ENCODE measurements around the gene PLXND1.

The PLXND1 gene

DNA sequence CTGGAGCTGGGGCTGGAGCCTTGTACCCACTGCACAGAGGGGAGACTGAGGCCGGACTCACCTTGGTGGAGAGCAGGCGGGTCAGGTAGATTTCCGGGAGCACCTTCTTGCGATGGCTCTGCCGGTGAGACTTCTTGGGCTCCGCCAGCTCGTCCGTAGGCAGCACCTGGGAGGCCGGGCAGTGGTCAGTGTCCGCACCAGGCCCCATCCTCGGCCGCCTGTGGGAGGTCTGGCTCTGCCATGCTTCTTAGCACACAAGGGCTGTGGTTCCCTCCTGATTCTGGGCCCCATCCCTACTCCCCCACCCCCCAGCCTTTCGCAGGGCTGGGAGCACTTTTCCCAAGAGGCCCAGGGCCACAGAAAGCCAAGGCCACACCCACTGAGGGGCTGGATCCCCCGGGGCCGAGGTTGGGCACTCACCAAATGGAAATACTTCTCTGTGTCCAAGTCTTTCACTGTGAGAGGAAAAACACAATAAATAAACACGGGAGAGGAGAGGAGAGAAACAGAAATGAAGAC, 46.1 kb downstream of the PLXND1 start:
- Histone ChIP-seq H3K4me3 (peak overlapping the region; percentile 55), H3K9ac (ENCODE audit: insufficient read length) (peak overlapping the region; percentile 59), H3K9me3 (ENCODE audit: low read depth, low read length) (no peaks in the 10 kb centered on the region), H3K27ac (peak overlapping the region; percentile 76), H3K36me3 (ENCODE audit: insufficient read depth, low read length) (peaks cover 62% of the 10 kb centered on the region)
- TF ChIP-seq POLR2AphosphoS5 (IDR thresholded peaks at IDR 0.05; ENCODE audit: borderline replicate concordance, low read depth, low read length) (no peak), FOXP2 (optimal IDR thresholded peaks at IDR 0.05; ENCODE audit: control extremely low read depth, extremely low read length, insufficient read depth) (no peak), EZH2 (IDR thresholded peaks at IDR 0.05) (no peak)
- peak; percentile 20 for DNase-seq (ENCODE audit: low read depth, low spot score)

DNA sequence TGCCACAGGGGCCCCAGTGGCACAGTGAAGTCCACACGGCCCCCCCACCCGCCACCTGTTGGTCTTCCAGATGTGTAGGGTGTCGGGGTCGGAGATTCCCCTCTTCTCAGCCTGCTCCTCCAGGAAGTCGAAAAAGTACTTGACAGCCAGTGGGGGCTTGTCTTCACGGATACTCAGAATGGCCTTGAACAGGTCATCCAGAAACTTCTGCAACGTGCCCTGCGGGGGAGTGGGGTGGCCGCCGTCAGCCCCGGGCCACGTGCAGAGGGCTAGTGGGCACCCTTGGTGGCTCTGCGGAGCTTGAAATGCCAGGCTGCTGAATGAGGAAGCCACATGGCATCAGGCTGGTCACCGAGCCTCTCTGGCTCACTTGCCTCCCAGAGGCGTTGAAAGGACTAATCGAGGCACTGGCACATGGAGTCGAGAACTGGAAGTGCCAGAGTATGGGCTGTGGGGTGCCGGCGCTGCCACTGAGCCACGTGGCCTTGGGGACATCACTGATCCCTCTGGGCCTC, 46.9 kb downstream of the PLXND1 start:
- Histone ChIP-seq H3K9me3 (ENCODE audit: low read depth, low read length) (no peaks in the 10 kb centered on the region), H3K4me3 (peak overlapping the region; percentile 55), H3K9ac (ENCODE audit: insufficient read length) (peak overlapping the region; percentile 59), H3K36me3 (ENCODE audit: insufficient read depth, low read length) (peaks cover 62% of the 10 kb centered on the region), H3K27ac (peak overlapping the region; percentile 76)
- TF ChIP-seq EZH2 (IDR thresholded peaks at IDR 0.05) = no peak
- TF ChIP-seq FOXP2 (optimal IDR thresholded peaks at IDR 0.05; ENCODE audit: control extremely low read depth, extremely low read length, insufficient read depth) = no peak
- no peak for TF ChIP-seq POLR2AphosphoS5 (IDR thresholded peaks at IDR 0.05; ENCODE audit: borderline replicate concordance, low read depth, low read length)
- DNase-seq (ENCODE audit: low read depth, low spot score) = no peak

DNA sequence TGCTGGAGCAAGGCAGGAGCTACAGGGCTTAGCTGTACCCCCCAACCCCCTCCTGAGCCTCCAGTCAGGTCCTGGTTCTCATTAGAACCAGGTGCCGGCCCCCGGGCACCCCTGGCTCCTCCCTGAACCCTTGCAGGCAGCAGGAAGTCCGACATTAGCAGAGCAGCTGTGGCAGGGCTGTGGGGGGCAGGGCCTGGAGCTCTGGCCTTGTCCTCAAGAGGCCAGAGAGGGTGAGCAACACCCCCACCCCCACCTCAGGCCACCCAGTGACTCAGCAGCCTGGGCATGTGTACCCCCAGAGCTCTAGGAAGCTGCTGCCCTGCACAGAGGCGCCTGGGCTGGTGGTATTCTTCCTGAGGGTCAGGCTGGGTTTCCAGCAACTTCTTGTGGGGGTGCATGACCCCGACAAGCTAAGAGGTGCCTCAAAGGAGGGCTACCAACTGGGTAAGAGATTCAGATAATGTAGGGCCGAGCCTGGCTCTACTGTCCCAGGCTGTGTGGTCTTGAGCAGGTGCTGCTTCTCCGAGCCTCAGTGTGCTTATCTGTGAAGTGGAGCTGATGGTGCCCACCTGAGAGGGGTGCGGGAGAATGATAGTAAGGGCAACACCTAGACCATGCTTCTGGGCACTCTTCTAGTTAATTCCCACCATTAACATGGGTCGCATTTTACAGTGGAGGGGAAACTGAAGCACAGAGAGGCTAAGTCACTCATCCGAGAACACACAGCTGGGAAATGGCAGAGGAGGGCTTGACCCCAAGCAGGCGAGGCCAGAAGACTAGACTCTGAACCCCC, 47.5 kb downstream of the PLXND1 start:
- TF ChIP-seq FOXP2 (optimal IDR thresholded peaks at IDR 0.05; ENCODE audit: control extremely low read depth, extremely low read length, insufficient read depth) (no peak), EZH2 (IDR thresholded peaks at IDR 0.05) (no peak), POLR2AphosphoS5 (IDR thresholded peaks at IDR 0.05; ENCODE audit: borderline replicate concordance, low read depth, low read length) (no peak)
- Histone ChIP-seq H3K9ac (ENCODE audit: insufficient read length) (peak overlapping the region; percentile 59), H3K36me3 (ENCODE audit: insufficient read depth, low read length) (peaks cover 62% of the 10 kb centered on the region), H3K9me3 (ENCODE audit: low read depth, low read length) (no peaks in the 10 kb centered on the region), H3K4me3 (peak overlapping the region; percentile 55), H3K27ac (peak overlapping the region; percentile 79)
- no peak for DNase-seq (ENCODE audit: low read depth, low spot score)

DNA sequence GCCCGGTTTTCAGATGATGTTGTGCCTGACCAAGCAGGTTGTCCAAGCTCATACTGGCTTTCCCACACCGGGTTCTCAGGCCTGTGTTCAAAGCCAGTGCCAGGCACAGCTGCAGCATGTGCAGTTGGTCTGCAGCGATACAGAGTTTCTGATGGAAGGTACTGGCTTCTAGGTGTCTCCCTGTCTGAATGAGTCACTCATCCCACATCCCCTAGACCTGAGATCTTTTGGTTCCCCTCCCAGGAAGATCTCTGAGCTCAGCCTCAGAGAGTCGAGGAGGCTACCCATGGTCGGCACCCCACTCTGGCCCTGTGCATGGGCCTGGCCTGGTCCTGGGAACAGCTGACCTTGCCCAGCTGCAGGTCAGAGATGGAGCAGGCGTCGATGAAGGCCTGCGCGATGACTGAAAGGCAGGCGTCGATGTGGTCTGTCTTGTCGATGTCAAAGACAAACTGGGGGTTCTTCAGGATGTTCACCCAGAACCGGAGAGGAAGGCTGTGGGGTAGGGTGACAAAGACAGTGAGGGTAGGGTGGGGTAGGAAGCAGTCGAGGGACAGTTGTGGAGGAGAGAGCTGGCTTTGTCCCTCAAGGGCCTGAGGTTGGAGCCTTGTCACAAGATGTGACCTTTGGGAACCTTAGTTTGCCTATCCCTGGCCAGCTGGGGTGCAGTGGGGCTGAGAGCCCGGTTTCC, 48.2 kb downstream of the PLXND1 start:
- no peak for DNase-seq (ENCODE audit: low read depth, low spot score)
- H3K36me3 ChIP-seq (ENCODE audit: insufficient read depth, low read length) = peaks cover 57% of the 10 kb centered on the region
- H3K4me3 ChIP-seq = peak overlapping the region; percentile 55
- H3K9me3 ChIP-seq (ENCODE audit: low read depth, low read length) = no peaks in the 10 kb centered on the region
- TF ChIP-seq EZH2 (IDR thresholded peaks at IDR 0.05) (no peak), POLR2AphosphoS5 (IDR thresholded peaks at IDR 0.05; ENCODE audit: borderline replicate concordance, low read depth, low read length) (no peak), FOXP2 (optimal IDR thresholded peaks at IDR 0.05; ENCODE audit: control extremely low read depth, extremely low read length, insufficient read depth) (no peak)
- peak overlapping the region; percentile 59 for H3K9ac ChIP-seq (ENCODE audit: insufficient read length)
- peak overlapping the region; percentile 79 for H3K27ac ChIP-seq

DNA sequence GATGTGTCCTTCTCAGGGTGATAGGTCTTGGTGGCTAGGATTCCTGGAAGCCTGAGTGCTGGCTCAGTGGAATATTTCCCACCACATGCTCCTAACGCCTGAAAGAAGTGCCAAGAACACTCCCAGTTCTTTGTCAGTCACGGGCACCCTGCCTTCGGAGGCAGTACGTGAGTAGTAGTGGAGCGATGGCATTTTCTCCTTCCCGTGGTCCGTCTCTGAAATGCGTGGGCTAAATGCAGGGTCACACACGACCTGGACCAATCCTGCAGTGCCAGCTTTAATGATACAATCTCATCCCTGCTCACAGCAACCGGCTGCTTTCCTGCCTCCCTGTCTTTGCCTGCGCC, 49.0 kb downstream of the PLXND1 start:
- no peak overlapping the region for H3K9ac ChIP-seq (ENCODE audit: insufficient read length)
- no peak overlapping the region for H3K4me3 ChIP-seq
- H3K27ac ChIP-seq = peak overlapping the region; percentile 79
- DNase-seq (ENCODE audit: low read depth, low spot score) = no peak
- no peak for TF ChIP-seq FOXP2 (optimal IDR thresholded peaks at IDR 0.05; ENCODE audit: control extremely low read depth, extremely low read length, insufficient read depth)
- TF ChIP-seq POLR2AphosphoS5 (IDR thresholded peaks at IDR 0.05; ENCODE audit: borderline replicate concordance, low read depth, low read length) = no peak
- TF ChIP-seq EZH2 (IDR thresholded peaks at IDR 0.05) = no peak
- H3K36me3 ChIP-seq (ENCODE audit: insufficient read depth, low read length) = peaks cover 50% of the 10 kb centered on the region
- no peaks in the 10 kb centered on the region for H3K9me3 ChIP-seq (ENCODE audit: low read depth, low read length)

DNA sequence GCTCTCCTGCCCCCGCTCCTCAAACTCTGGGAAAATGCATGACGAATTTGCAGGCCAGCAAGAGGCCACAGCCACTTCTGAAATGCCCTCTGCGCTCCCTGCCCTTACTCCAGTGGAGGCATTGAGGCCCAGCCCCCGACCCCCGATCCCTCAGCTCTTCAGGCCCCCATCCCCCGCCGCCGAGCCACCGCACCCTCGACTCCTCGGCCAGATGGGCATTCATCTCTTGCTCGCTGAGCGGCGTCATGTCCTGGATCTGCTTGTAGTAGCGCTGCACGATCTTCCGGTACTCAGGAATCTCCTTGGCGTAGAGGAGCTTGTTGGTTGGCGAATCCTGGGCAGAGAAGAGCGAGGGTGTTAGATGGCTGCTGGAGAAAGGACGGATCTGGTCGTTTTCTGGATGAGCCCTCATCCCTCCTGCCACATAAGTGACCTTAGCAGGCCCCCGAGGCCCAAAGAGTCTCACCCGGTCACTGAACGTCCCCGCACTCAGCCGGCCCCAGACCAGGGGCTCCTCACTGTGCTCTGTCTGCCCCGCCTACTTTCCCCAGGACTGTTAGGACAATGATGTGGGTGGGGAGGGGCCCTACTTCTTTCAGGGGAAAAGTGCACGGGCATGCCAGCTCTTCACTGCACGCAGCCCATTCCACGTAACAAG, 49.5 kb downstream of the PLXND1 start:
- Histone ChIP-seq H3K9ac (ENCODE audit: insufficient read length) (no peak overlapping the region), H3K27ac (peak overlapping the region; percentile 79; the same call in 1 of the 2 replicates), H3K4me3 (no peak overlapping the region), H3K36me3 (ENCODE audit: insufficient read depth, low read length) (peaks cover 47% of the 10 kb centered on the region), H3K9me3 (ENCODE audit: low read depth, low read length) (no peaks in the 10 kb centered on the region)
- DNase-seq (ENCODE audit: low read depth, low spot score) = no peak
- TF ChIP-seq EZH2 (IDR thresholded peaks at IDR 0.05) (no peak), FOXP2 (optimal IDR thresholded peaks at IDR 0.05; ENCODE audit: control extremely low read depth, extremely low read length, insufficient read depth) (no peak), POLR2AphosphoS5 (IDR thresholded peaks at IDR 0.05; ENCODE audit: borderline replicate concordance, low read depth, low read length) (no peak)

DNA sequence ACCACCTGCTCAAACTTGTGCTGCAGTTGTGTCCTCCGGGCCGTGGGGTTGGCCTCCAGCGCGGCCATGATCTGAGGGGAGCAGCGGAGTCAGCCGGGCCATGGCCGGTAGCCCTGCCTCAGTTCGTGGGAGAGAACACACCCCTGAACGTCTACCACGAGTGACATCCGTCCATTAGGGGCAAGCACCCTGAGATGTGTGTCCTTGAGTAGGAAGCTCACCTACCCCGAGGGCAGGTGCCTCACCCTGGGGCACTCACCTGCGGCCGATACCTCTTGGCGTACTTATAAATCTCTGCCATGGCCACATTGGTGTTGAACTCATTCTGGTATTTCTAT, 50.1 kb downstream of the PLXND1 start:
- H3K27ac ChIP-seq = no peak overlapping the region
- TF ChIP-seq POLR2AphosphoS5 (IDR thresholded peaks at IDR 0.05; ENCODE audit: borderline replicate concordance, low read depth, low read length) (no peak), EZH2 (IDR thresholded peaks at IDR 0.05) (no peak), FOXP2 (optimal IDR thresholded peaks at IDR 0.05; ENCODE audit: control extremely low read depth, extremely low read length, insufficient read depth) (no peak)
- H3K4me3 ChIP-seq = no peak overlapping the region
- peaks cover 47% of the 10 kb centered on the region for H3K36me3 ChIP-seq (ENCODE audit: insufficient read depth, low read length)
- no peak for DNase-seq (ENCODE audit: low read depth, low spot score)
- H3K9ac ChIP-seq (ENCODE audit: insufficient read length) = no peak overlapping the region
- no peaks in the 10 kb centered on the region for H3K9me3 ChIP-seq (ENCODE audit: low read depth, low read length)
